Retinal pigment epithelial cell (primary cell): ENCODE results near the gene MIR17HG.
"Not testable (repeated sequence)": the region's sequence is repeated elsewhere in the genome, so short reads cannot be mapped to it uniquely, and the experiment has no call there.

ENCODE experiments used
- DNase-seq: peaks from one replicate; pipeline ENCODE4 v3.0.0-alpha.2; 2010; ENCODE audit warnings: low read depth
- H3K4me3 ChIP-seq: 2 replicates; pipeline ENCODE4 v1.5.1; 2011; ENCODE audit warnings: mild to moderate bottlenecking, low read length, control low read depth, moderate library complexity
- TF ChIP-seq, protein P1 (sequence below): conservative IDR thresholded peaks from 2 replicates; pipeline ENCODE4 v1.5.1; 2011; ENCODE audit warnings: low read depth, low read length, control low read depth, inconsistent platforms

The MIR17HG gene

DNA sequence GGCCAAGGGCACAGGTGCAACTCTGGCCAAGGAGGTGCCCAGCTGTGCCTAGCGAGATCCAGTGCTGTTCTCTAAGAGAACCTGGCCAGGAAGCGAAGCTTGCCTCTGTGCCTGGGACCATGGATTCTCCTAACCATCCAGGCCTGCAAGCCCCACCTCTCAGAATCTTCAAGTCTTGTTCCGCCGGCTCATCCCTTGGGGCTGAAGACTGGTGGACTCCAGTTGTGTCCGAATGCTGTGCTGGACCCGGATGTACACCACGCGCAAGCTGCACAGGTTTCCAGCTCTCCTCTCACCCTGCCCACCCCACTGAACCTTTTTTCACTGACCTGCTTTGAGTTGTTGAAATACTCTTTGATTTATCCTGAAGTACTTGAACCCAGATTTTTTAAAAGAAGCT is 27.5 kb upstream of the MIR17HG start:
- no peak for DNase-seq
- no peak overlapping the region for H3K4me3 ChIP-seq
- TF ChIP-seq, protein P1, sequence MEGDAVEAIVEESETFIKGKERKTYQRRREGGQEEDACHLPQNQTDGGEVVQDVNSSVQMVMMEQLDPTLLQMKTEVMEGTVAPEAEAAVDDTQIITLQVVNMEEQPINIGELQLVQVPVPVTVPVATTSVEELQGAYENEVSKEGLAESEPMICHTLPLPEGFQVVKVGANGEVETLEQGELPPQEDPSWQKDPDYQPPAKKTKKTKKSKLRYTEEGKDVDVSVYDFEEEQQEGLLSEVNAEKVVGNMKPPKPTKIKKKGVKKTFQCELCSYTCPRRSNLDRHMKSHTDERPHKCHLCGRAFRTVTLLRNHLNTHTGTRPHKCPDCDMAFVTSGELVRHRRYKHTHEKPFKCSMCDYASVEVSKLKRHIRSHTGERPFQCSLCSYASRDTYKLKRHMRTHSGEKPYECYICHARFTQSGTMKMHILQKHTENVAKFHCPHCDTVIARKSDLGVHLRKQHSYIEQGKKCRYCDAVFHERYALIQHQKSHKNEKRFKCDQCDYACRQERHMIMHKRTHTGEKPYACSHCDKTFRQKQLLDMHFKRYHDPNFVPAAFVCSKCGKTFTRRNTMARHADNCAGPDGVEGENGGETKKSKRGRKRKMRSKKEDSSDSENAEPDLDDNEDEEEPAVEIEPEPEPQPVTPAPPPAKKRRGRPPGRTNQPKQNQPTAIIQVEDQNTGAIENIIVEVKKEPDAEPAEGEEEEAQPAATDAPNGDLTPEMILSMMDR = no peak

- DNase-seq, H3K4me3 ChIP-seq: not testable (repeated sequence)
Measured at GRCh38 chr13:91320990-91321389, 26.5 kb upstream of the MIR17HG start.

DNA sequence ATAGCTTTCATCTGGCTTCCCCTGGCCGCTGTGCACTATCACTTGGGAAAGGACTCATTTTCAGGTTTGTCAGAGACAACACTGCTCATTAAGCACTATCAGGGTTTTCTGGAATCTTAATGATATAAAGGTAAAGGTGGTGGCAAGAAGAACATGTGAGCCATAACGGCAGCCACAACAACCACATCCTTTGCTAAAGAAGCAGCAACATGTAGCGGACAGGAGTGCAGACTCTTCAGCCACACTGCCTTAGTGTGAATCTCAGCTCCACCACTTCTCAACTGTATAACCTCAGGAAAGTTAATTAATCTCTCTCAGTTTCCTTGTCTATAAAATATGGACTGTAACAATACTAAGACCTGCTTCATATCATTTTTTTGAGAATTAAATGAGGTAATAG is 24.1 kb upstream of the MIR17HG start:
- TF ChIP-seq, protein P1 = no peak
- DNase-seq = no peak

GRCh38 chr13:91326146-91326545 is 21.3 kb upstream of the MIR17HG start:
- DNase-seq = no peak
- TF ChIP-seq, protein P1 = no peak

More for the DNA sequence above, 24.1 kb upstream of the MIR17HG start:
- H3K4me3 ChIP-seq = no peak overlapping the region

DNA sequence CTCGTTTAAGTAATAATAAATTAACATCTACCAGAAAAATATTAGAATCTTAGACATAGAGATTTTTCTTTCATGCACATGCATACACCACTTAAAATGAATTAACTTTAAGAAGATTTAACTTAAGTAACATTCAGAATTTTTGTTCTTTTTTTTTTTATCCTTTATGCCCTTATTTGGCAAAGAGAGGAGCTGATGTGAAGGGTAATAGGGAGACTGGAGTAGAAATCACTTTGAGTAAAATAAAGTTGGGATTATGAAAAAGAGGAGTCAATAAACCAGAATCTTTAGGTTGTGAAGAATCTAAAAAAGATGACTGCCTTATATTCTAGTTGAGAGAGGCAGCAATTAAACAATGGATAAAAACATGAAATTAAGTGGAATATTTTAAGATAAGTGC is 18.8 kb upstream of the MIR17HG start:
- TF ChIP-seq, protein P1 = no peak
- H3K4me3 ChIP-seq = no peak overlapping the region
- no peak for DNase-seq

More at GRCh38 chr13:91326146-91326545, 21.3 kb upstream of the MIR17HG start:
- H3K4me3 ChIP-seq = no peak overlapping the region

DNA sequence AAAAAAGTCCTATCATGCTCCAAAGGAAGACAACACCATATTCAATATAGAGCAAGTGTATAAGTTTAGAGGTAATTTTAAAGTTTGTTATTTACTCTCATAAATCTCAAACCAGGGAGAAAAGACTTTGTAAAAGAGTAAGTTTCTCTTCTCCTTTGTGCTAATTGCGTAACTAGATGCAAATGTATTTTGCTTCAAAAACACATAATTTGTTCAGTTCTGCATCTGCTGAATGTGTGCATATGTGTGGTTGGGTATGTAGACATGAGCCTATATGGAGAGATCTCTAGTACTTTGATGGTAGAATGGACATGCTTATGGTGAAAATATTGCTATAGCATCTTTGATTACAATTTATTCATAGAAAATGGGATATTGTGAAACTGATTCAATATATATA is 17.8 kb upstream of the MIR17HG start:
- DNase-seq = no peak
- H3K4me3 ChIP-seq = no peak overlapping the region
- TF ChIP-seq, protein P1 = no peak

GRCh38 chr13:91331047-91331915 is 16.2 kb upstream of the MIR17HG start:
- TF ChIP-seq, protein P1 = no peak
- no peak for DNase-seq
- H3K4me3 ChIP-seq = no peak overlapping the region
